Tracheal epithelial cell (primary cell): ENCODE results near the gene MARCHF6. TPM values are rescaled to one million over a fixed set of nuclear protein-coding genes. Genes with fewer than 3 reads are reported as not detected.

Experiments
- total RNA-seq: library from RNA; depleted of rRNA; stranded (reverse); fragments of >200 nt; gene quantifications from 2 replicates; pipeline ENCODE4 v1.2.1, GENCODE V29; 2014

The MARCHF6 gene, protein sequence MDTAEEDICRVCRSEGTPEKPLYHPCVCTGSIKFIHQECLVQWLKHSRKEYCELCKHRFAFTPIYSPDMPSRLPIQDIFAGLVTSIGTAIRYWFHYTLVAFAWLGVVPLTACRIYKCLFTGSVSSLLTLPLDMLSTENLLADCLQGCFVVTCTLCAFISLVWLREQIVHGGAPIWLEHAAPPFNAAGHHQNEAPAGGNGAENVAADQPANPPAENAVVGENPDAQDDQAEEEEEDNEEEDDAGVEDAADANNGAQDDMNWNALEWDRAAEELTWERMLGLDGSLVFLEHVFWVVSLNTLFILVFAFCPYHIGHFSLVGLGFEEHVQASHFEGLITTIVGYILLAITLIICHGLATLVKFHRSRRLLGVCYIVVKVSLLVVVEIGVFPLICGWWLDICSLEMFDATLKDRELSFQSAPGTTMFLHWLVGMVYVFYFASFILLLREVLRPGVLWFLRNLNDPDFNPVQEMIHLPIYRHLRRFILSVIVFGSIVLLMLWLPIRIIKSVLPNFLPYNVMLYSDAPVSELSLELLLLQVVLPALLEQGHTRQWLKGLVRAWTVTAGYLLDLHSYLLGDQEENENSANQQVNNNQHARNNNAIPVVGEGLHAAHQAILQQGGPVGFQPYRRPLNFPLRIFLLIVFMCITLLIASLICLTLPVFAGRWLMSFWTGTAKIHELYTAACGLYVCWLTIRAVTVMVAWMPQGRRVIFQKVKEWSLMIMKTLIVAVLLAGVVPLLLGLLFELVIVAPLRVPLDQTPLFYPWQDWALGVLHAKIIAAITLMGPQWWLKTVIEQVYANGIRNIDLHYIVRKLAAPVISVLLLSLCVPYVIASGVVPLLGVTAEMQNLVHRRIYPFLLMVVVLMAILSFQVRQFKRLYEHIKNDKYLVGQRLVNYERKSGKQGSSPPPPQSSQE
- total RNA-seq, result 63.5 and 79.5 TPM in 2 replicates

DNA sequence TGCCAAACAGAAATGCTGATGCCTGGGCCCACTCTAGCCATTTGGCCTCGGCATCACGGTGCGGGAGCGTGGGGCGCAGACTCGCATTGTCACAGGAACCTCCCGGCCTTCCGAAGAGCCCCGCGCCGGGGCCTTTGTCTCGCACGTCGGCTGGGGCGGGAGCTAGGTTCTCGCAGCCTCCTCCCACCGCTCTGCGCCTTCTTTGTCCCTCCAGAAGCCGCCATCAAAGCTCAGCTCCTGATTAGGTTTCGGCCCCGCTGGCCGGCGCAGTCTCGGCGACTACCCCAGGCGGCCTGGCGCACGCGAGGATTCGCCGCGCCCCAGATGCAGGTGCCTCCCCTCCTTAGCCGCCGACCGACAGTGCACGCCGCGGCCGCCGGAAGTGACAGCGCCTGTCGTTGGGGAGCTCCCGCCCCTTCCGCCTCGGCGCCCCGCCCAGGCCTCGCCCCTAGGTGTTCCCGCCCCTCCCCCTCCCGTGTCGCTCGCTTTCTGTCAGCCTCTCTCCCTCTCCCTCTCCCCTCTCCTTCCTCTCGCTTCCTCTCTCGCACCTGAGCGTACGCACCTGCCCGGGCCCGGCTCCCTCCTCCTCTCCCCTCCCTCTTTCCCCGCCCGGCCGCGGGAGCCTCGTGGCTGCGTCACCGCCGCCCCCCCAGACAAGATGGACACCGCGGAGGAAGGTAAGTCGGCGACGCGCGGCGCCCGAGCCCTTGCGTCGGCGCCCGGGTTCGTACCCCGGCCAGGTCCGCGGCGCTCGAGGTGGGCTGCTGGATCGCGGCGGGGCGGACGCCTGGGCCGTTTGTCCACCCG, at the start of gene MARCHF6:
MARCHF6 (plus strand) TSS at position 455 of the 807 bp plus-strand sequence; CDS start at position 659, 204 bp downstream.

DNA sequence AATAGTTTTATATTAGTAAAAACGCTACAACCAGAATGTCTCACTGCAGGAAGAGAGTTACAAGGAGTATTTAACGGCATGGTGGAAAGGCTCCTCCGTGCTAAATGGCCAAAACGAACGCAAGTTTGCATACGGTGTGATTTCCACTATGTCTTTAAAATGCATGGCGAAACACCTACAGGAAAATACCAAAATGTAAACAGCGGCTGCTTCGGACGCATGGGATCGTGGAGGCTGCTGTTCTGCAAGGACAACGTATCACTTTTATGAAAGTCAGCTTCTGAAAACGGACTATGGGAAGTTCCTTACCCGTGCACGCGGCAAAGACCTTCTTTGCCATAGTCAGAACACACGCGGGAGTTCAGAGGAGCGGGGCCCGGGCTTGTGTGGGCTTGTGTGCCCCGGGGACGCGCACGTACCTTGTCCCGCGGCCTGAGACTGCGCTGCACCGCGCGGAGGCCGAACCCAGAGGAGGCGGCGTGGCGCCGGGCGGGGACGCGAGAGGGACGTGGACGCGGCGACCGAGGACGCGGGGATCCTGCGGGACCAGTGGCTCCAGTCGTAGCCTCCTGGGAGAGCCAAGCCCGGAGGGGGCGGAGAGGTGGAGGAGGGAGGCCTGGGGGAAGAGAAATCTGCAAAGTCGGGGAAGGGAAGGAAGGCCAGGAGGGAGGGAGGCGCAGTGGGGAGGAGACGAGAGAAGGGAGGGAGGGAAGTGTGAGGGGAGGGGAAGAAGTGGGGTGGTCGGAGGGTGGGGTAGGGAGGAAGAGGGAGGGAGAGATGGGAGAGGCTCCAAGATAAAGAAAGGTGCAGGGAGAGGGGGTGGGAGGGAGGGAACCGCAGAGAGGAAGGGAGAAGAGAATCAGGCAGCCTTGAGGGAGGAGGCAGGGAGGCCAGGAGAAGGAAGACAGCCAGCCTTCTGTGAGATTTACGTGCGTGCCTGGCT, 46.0 kb upstream of the MARCHF6 start, which contains the start of gene CMBL:
CMBL (minus strand) TSS at position 697 of the 943 bp plus-strand sequence. CDS start 17,140 bp downstream, outside the sequence.

Other genes with a start within 250 kb of the MARCHF6 start
- 8.7 and 11.9 TPM in 2 replicates for gene ATPSCKMT, start 103.8 kb upstream of the MARCHF6 start, total RNA-seq
- 385 and 639 TPM in 2 replicates for gene CCT5, start 103.4 kb upstream of the MARCHF6 start, total RNA-seq
- 3.4 and 11.3 TPM in 2 replicates for gene CMBL, start 45.8 kb upstream of the MARCHF6 start, total RNA-seq
- gene ROPN1L, start 88.2 kb downstream of the MARCHF6 start, total RNA-seq, result under 0.01 and 0.21 TPM in 2 replicates
- 0.43 and 2.4 TPM in 2 replicates for gene ANKRD33B, start 210.4 kb downstream of the MARCHF6 start, total RNA-seq